PC-3 (cell line): ENCODE results near the gene CYP46A1. TPM values are rescaled to one million over a fixed set of nuclear protein-coding genes. Genes with fewer than 3 reads are reported as not detected.

Source experiments
- ATAC-seq: fragments of 200-7000 bp; cut with Tn5 transposase; 2 replicates; pipeline ENCODE4 v1.9.1; 2020; ENCODE audit warnings: mild to moderate bottlenecking, moderate library complexity
- BruUV-seq: library from RNA; stranded (reverse); fragments of 400-500 nt; replicated peaks from 2 replicates; lab custom pipeline; 2021; lab: Mats Ljungman, UMichigan
- CTCF ChIA-PET: fragments of 300-600 bp; sonication (Branson Sonifier 250); formaldehyde crosslinking; loops from one replicate; lab custom pipeline; 2022; ENCODE audit warnings: antibody characterized with exemption; lab: Charles Lee
- POLR2A ChIA-PET: fragments of 300-600 bp; sonication (Branson Sonifier 250); formaldehyde crosslinking; loops from one replicate; lab custom pipeline; 2022; ENCODE audit warnings: antibody characterized with exemption; ENCODE audit not compliant: unreplicated experiment; lab: Charles Lee
- DNase-seq: peaks from one replicate; pipeline ENCODE4 v3.0.0-alpha.2; 2015
- H2AFZ ChIP-seq: fragments of 300-600 bp; sonication (generic); 2 replicates; pipeline ENCODE4 v1.6.0; 2016; ENCODE audit warnings: antibody characterized with exemption, low read length
- H3F3A ChIP-seq: fragments of 300-600 bp; sonication (generic); one replicate; pipeline ENCODE4 v1.6.0; 2017; ENCODE audit warnings: antibody characterized with exemption, low read length, control low read depth, mild to moderate bottlenecking; ENCODE audit not compliant: unreplicated experiment
- H3K27ac ChIP-seq: fragments of 300-600 bp; sonication (generic); 2 replicates; pipeline ENCODE4 v1.5.1; 2016; ENCODE audit warnings: mild to moderate bottlenecking, low read length
- H3K27me3 ChIP-seq: fragments of 300-600 bp; sonication (generic); 2 replicates; pipeline ENCODE4 v1.6.1; 2016; ENCODE audit warnings: low read length, mixed read lengths
- H3K36me3 ChIP-seq: fragments of 300-600 bp; sonication (generic); 2 replicates; pipeline ENCODE4 v1.6.1; 2016; ENCODE audit warnings: low read depth, mixed run types, low read length, mixed read lengths
- H3K4me1 ChIP-seq: fragments of 300-600 bp; sonication (generic); 2 replicates; pipeline ENCODE4 v1.5.1; 2016; ENCODE audit warnings: low read length; ENCODE audit not compliant: insufficient read depth
- H3K4me2 ChIP-seq: fragments of 300-600 bp; sonication (generic); 2 replicates; pipeline ENCODE4 v1.6.0; 2016; ENCODE audit warnings: low read length
- H3K4me3 ChIP-seq: fragments of 300-600 bp; sonication (generic); 2 replicates; pipeline ENCODE4 v1.5.1; 2016; ENCODE audit warnings: mild to moderate bottlenecking, low read length, mixed read lengths
- H3K79me2 ChIP-seq: fragments of 300-600 bp; sonication (generic); 2 replicates; pipeline ENCODE4 v1.6.1; 2017; ENCODE audit warnings: low read length, mixed read lengths
- H3K9ac ChIP-seq: fragments of 300-600 bp; sonication (generic); 2 replicates; pipeline ENCODE4 v1.6.0; 2016; ENCODE audit warnings: mild to moderate bottlenecking, low read length
- H3K9me2 ChIP-seq: fragments of 300-600 bp; sonication (generic); replicated peaks from 2 replicates; pipeline ENCODE4 v1.6.1; 2016; ENCODE audit warnings: mixed run types, low read length, mixed read lengths
- H3K9me3 ChIP-seq: fragments of 300-600 bp; sonication (generic); 2 replicates; pipeline ENCODE4 v1.6.1; 2016; ENCODE audit warnings: low read length, mixed read lengths
- H4K20me1 ChIP-seq: fragments of 300-600 bp; sonication (generic); 2 replicates; pipeline ENCODE4 v1.6.1; 2016; ENCODE audit warnings: low read length, mixed read lengths
- CTCF ChIP-seq: fragments of 300-600 bp; sonication (generic); conservative IDR thresholded peaks from 2 replicates; pipeline ENCODE4 v1.5.1; 2017; ENCODE audit warnings: antibody characterized with exemption, low read depth, mild to moderate bottlenecking, low read length
- EZH2 ChIP-seq: fragments of 300-600 bp; sonication (generic); IDR thresholded peaks from one replicate; pipeline ENCODE4 v1.6.1; 2017; ENCODE audit warnings: antibody characterized with exemption, mild to moderate bottlenecking, low read length; ENCODE audit not compliant: unreplicated experiment
- EZH2phosphoT487 ChIP-seq: fragments of 300-600 bp; sonication (generic); IDR thresholded peaks from 2 replicates; pipeline ENCODE4 v1.6.1; 2018; ENCODE audit warnings: mild to moderate bottlenecking, antibody characterized with exemption, low read length, borderline replicate concordance
- intact Hi-C: fragments of 100-400 bp; cut with micrococcal nuclease; formaldehyde crosslinking; loops from 2 replicates; pipeline ENCODE4 v1.9.0; 2023
- total RNA-seq: library from RNA; depleted of rRNA; stranded (reverse); fragments of >200 nt; gene quantifications from 2 replicates; pipeline ENCODE4 v1.2.3, GENCODE V29; 2014

Gene CYP46A1
- total RNA-seq, 1 experiment from 2014 or later: 1.2 TPM

GRCh38 chr14:99741227-99741976 is 57.3 kb downstream of the CYP46A1 start:
- no peak overlapping the region for H3K27ac ChIP-seq
- BruUV-seq: no TSS peak
- H4K20me1 ChIP-seq: no peaks in the 10 kb centered on the region
- H3K27me3 ChIP-seq: no peaks in the 10 kb centered on the region
- no peaks in the 10 kb centered on the region for H3F3A ChIP-seq
- no peaks in the 10 kb centered on the region for H3K9me2 ChIP-seq
- H3K36me3 ChIP-seq: no peaks in the 10 kb centered on the region
- no peak overlapping the region for H3K4me3 ChIP-seq
- no peaks in the 10 kb centered on the region for H3K79me2 ChIP-seq
- DNase-seq (no peak), ATAC-seq (no peak)
- H3K9me3 ChIP-seq: no peaks in the 10 kb centered on the region
- H3K4me1 ChIP-seq: peaks cover 17% of the 10 kb centered on the region
- no peak overlapping the region for H2AFZ ChIP-seq
- no peak overlapping the region for H3K4me2 ChIP-seq
- no peak overlapping the region for H3K9ac ChIP-seq
- ChIA-PET CTCF (no interaction called here), POLR2A (no interaction called here)
- no peak for TF ChIP-seq EZH2
- no peak for TF ChIP-seq EZH2phosphoT487
- TF ChIP-seq CTCF: no peak
- intact Hi-C loops: no loop called here

- no peaks in the 10 kb centered on the region for H4K20me1 ChIP-seq
- H3K4me1 ChIP-seq: peaks cover 19% of the 10 kb centered on the region
- H3K9me3 ChIP-seq: no peaks in the 10 kb centered on the region
- no peaks in the 10 kb centered on the region for H3K27me3 ChIP-seq
- H2AFZ ChIP-seq: no peak overlapping the region
- BruUV-seq: no TSS peak
- H3K4me2 ChIP-seq: no peak overlapping the region
- ChIA-PET POLR2A (no interaction called here), CTCF (no interaction called here)
- no peak overlapping the region for H3K9ac ChIP-seq
- H3F3A ChIP-seq: no peaks in the 10 kb centered on the region
- no peak overlapping the region for H3K4me3 ChIP-seq
- H3K27ac ChIP-seq: no peak overlapping the region
- H3K36me3 ChIP-seq: no peaks in the 10 kb centered on the region
- ATAC-seq: no peak
- no peak for DNase-seq
- TF ChIP-seq CTCF: no peak
- TF ChIP-seq EZH2: no peak
- no peak for TF ChIP-seq EZH2phosphoT487
- no peaks in the 10 kb centered on the region for H3K9me2 ChIP-seq
- intact Hi-C loops: no loop called here
- H3K79me2 ChIP-seq: no peaks in the 10 kb centered on the region
These were observed 58.0 kb downstream of the CYP46A1 start for GRCh38 chr14:99742074-99742473.
